K562 (cell line): ENCODE data around the gene LRRC8E. TPM values are rescaled to one million over a fixed set of nuclear protein-coding genes. Genes with fewer than 3 reads are reported as not detected.

Experiments used
- ATAC-seq: fragments of 200-7000 bp; cut with Tn5 transposase; 3 replicates; pipeline ENCODE4 v1.9.1; 2020; ENCODE audit warnings: moderate library complexity
- BruUV-seq: library from RNA; stranded (reverse); fragments of 400-500 nt; replicated peaks from 2 replicates; lab custom pipeline; 2021; lab: Mats Ljungman, UMichigan
- CTCF ChIA-PET: fragments of 300-600 bp; formaldehyde crosslinking; extraction: SDS; loops from one replicate; lab custom pipeline; 2021; ENCODE audit warnings: low intra/inter-chr PET ratio; lab: Yijun Ruan, JAX
- POLR2A ChIA-PET: fragments of 300-600, 350-650 bp; sonication (Branson Sonifier 250); formaldehyde crosslinking; extraction: SDS; loops from one replicate; lab custom pipeline; 2021; ENCODE audit warnings: antibody characterized with exemption, inconsistent platforms; lab: Yijun Ruan, JAX
- DNase-seq, 4 experiments: peaks; one replicate each; pipeline versions ENCODE4 v3.0.0 to v3.0.0-alpha.2; 2011 to 2018; ENCODE audit warnings: low spot score in 3 of 4, mixed read lengths in 3 of 4; ENCODE audit errors: extremely low read depth in 1 of 4
- FAIRE-seq: peaks from 2 replicates; lab custom pipeline; 2011; peaks lifted over from hg19 to GRCh38; lab: Jason Lieb, UNC
- H2AFZ ChIP-seq: 2 replicates; pipeline ENCODE4 v1.6.0; 2011; ENCODE audit warnings: low read depth, low read length, control low read depth, inconsistent platforms
- H3K27ac ChIP-seq: fragments of 200-600 bp; 3 replicates; pipeline ENCODE4 v1.8.0; 2011; ENCODE audit warnings: low read depth, mild to moderate bottlenecking, control low read depth, inconsistent platforms, low read length, moderate library complexity, mixed read lengths; ENCODE audit errors: extremely low read depth
- H3K27me3 ChIP-seq, 2 experiments: fragments of 300-600 bp in 1 of 2; 2 replicates in 1 of 2; 3 replicates in 1 of 2; pipeline versions ENCODE4 v1.6.0 to v1.8.0; 2011; ENCODE audit warnings: inconsistent platforms in 2 of 2, low read length in 2 of 2, mild to moderate bottlenecking in 1 of 2, mixed read lengths in 1 of 2, moderate library complexity in 1 of 2; ENCODE audit not compliant: control insufficient read depth in 2 of 2, insufficient read depth in 2 of 2
- H3K36me3 ChIP-seq: fragments of 300-600 bp; 3 replicates; pipeline ENCODE4 v1.8.0; 2011; ENCODE audit warnings: mild to moderate bottlenecking, low read length, inconsistent platforms; ENCODE audit not compliant: control insufficient read depth, insufficient read depth
- H3K4me1 ChIP-seq, 2 experiments: fragments of 200-600 bp in 1 of 2; replicated peaks in 1 of 2; 2 replicates in 1 of 2; 3 replicates in 1 of 2; pipeline versions ENCODE4 v1.5.1 to v1.8.0; 2011; ENCODE audit warnings: inconsistent platforms in 2 of 2, low read length in 2 of 2, mild to moderate bottlenecking in 1 of 2, mixed read lengths in 1 of 2, moderate library complexity in 1 of 2; ENCODE audit not compliant: control insufficient read depth in 2 of 2, insufficient read depth in 2 of 2
- H3K4me2 ChIP-seq: 2 replicates; pipeline ENCODE4 v1.6.1; 2011; ENCODE audit warnings: low read length, control low read depth, inconsistent platforms, mixed read lengths; ENCODE audit not compliant: insufficient read depth
- H3K4me3 ChIP-seq: fragments of 200-600 bp; sonication (generic), shearing (Covaris generic); 2 replicates; pipeline ENCODE4 v1.5.1; 2016; ENCODE audit warnings: control low read depth, inconsistent platforms
- H3K79me2 ChIP-seq: fragments of 200-600 bp; 3 replicates; pipeline ENCODE4 v1.8.0; 2011; ENCODE audit warnings: low read length, inconsistent platforms; ENCODE audit not compliant: control insufficient read depth, insufficient read depth
- H3K9ac ChIP-seq, 2 experiments: 2 replicates each; pipeline versions ENCODE4 v1.6.0 to v1.6.1; 2011; ENCODE audit warnings: low read depth in 2 of 2, low read length in 2 of 2, control low read depth in 1 of 2, inconsistent platforms in 1 of 2, mild to moderate bottlenecking in 1 of 2, mixed read lengths in 1 of 2; ENCODE audit not compliant: insufficient read depth in 1 of 2
- H3K9me1 ChIP-seq: one replicate; pipeline ENCODE4 v1.6.0; 2011; ENCODE audit warnings: inconsistent platforms, mild to moderate bottlenecking, low read length, moderate library complexity; ENCODE audit not compliant: control insufficient read depth, insufficient read depth
- H3K9me3 ChIP-seq: replicated peaks from 2 replicates; pipeline ENCODE4 v1.5.1; 2011; ENCODE audit warnings: low read depth, low read length, inconsistent platforms; ENCODE audit not compliant: control insufficient read depth, insufficient read depth
- H4K20me1 ChIP-seq: replicated peaks from 2 replicates; pipeline ENCODE4 v1.6.1; 2011; ENCODE audit warnings: low read length, inconsistent platforms, mixed read lengths; ENCODE audit not compliant: control insufficient read depth, insufficient read depth
- DNMT1 ChIP-seq: fragments of 450-650 bp; IDR thresholded peaks from 2 replicates; pipeline ENCODE4 v1.6.1; 2016; ENCODE audit warnings: antibody characterized with exemption, mild to moderate bottlenecking
- ETS2 ChIP-seq: IDR thresholded peaks from 2 replicates; pipeline ENCODE4 v1.6.1; 2016; ENCODE audit warnings: borderline replicate concordance, missing genetic modification characterization, mild to moderate bottlenecking, moderate library complexity, missing compliant biosample characterization; ENCODE audit not compliant: poor library complexity, severe bottlenecking
- HIVEP1 ChIP-seq: fragments of 250-450 bp; sonication (Bioruptor Pico); IDR thresholded peaks from 2 replicates; pipeline ENCODE4 v1.4.0; 2020; ENCODE audit warnings: mild to moderate bottlenecking
- LCOR ChIP-seq: sonication (generic); formaldehyde crosslinking; IDR thresholded peaks from 2 replicates; pipeline ENCODE4 v1.8.0; 2022; ENCODE audit warnings: mild to moderate bottlenecking, missing genetic modification reagents
- NRF1 ChIP-seq, 2 experiments: fragments of 450-650 bp; IDR thresholded peaks in 1 of 2; conservative IDR thresholded peaks in 1 of 2; 2 replicates each; pipeline ENCODE4 v1.6.1; 2014; ENCODE audit warnings: mild to moderate bottlenecking in 2 of 2
- POLR2AphosphoS5 ChIP-seq: IDR thresholded peaks from 2 replicates; pipeline ENCODE4 v1.6.1; 2011; ENCODE audit warnings: mild to moderate bottlenecking, low read depth, low read length, moderate library complexity; ENCODE audit not compliant: control insufficient read depth, insufficient read depth
- RAD51 ChIP-seq: fragments of 450-650 bp; IDR thresholded peaks from 2 replicates; pipeline ENCODE4 v1.7.1; 2016; ENCODE audit warnings: low read depth, mild to moderate bottlenecking, borderline replicate concordance
- RNF2 ChIP-seq: sonication (generic); IDR thresholded peaks from 2 replicates; pipeline ENCODE4 v1.6.1; 2016
- SNAPC5 ChIP-seq: fragments of 250-450 bp; sonication (Bioruptor Pico); IDR thresholded peaks from 2 replicates; pipeline ENCODE4 v1.8.0; 2021; ENCODE audit warnings: moderate library complexity, mild to moderate bottlenecking, inconsistent platforms
- SRSF7 ChIP-seq: fragments of 200-400 bp; formaldehyde crosslinking; optimal IDR thresholded peaks from 2 replicates; pipeline ENCODE3; 2017; ENCODE audit warnings: mild to moderate bottlenecking, low read depth, low read length
- ZC3H11A ChIP-seq: IDR thresholded peaks from 2 replicates; pipeline ENCODE4 v1.6.1; 2012; ENCODE audit warnings: low read depth, low read length, improper control_type of control experiment
- ZNF561 ChIP-seq: fragments of 450-650 bp; formaldehyde crosslinking; conservative IDR thresholded peaks from 2 replicates; pipeline ENCODE4 v1.4.0; 2020; ENCODE audit warnings: mild to moderate bottlenecking, moderate library complexity
- ZNF583 ChIP-seq: fragments of 250-450 bp; sonication (Bioruptor Pico); IDR thresholded peaks from 2 replicates; pipeline ENCODE4 v1.4.0; 2020
- WGBS: fragments of 100-300 bp; shearing (Covaris generic); methylation state at CpG from one replicate; pipeline ENCODE4 v1.1.6; 2016; ENCODE audit warnings: low coverage, mixed read lengths; ENCODE audit not compliant: insufficient coverage; ENCODE audit errors: missing lambda C conversion rate; 5-methylcytosine and 5-hydroxymethylcytosine counted together
- in situ Hi-C: fragments of 300-500 bp; cut with MboI; formaldehyde crosslinking; loops from 4 replicates; pipeline ENCODE4 v1.15.0; 2018; ENCODE audit warnings: inconsistent platforms, mixed read lengths
- intact Hi-C: fragments of 100-400 bp; cut with micrococcal nuclease; formaldehyde crosslinking; loops from 2 replicates; pipeline ENCODE4 v1.14.2; 2022
- polyA plus RNA-seq, 8 experiments: library from polyadenylated mRNA; depleted of rRNA in 4 of 8; stranded (reverse) in 5 of 8; unstranded in 3 of 8; fragments of >200 nt; fragmentation: Nextera tagmentation in 2 of 8; fragmentation: Illumina TruSeq in 1 of 8; extraction: Ambion mirVana in 2 of 8; extraction: Trizol in 1 of 8; gene quantifications; 2 replicates each; pipeline versions ENCODE4 v1.2.1 to v1.2.3, GENCODE V29; 2011 to 2014; ENCODE audit warnings: inconsistent platforms in 1 of 8, missing spikeins in 1 of 8
- total RNA-seq, 7 experiments: library from RNA; depleted of rRNA in 6 of 7; stranded (reverse); fragments of >200 nt in 6 of 7; fragmentation: Illumina TruSeq in 2 of 7; extraction: Trizol in 2 of 7; gene quantifications; 2 replicates each; pipeline versions ENCODE4 v1.2.1 to v1.2.3, GENCODE V29; 2011 to 2021; ENCODE audit warnings: low replicate concordance in 1 of 7

LRRC8E gene
- total and polyA plus RNA-seq, 9 of the 15 experiments (the other 6 are each of a cell fraction or from before 2014, with no cell fraction given) = 0.08 to 5.7 (median 3.5) TPM; not detected in 1

GRCh38 chr19:7857727-7858108 is 30.6 kb upstream of the LRRC8E start:
- CTCF ChIA-PET = interaction anchor here (0.6 kb wide), 1 partner anchor 144 kb away, joined by 4 read pairs; no protein-coding TSS in a partner anchor
- H2AFZ ChIP-seq = peak overlapping the region; percentile 97
- H3K27me3 ChIP-seq = no peaks in the 10 kb centered on the region
- no TSS peak for BruUV-seq
- POLR2A ChIA-PET = interaction anchor here (0.7 to 2.9 kb wide), 6 partner anchors 11 to 27 kb away, joined by 3 to 14 read pairs (median 4); no protein-coding TSS in a partner anchor
- H3K79me2 ChIP-seq = no peaks in the 10 kb centered on the region
- peak overlapping the region; percentile 74 for H3K4me2 ChIP-seq
- WGBS = 58% methylated on average over 8 of the region's 8 CpGs
- no peak for DNase-seq
- in situ Hi-C loops (no loop called here), intact Hi-C loops (no loop called here)
- no peak for TF ChIP-seq ZC3H11A
- no peak for TF ChIP-seq ZNF583
- TF ChIP-seq LCOR = no peak
- TF ChIP-seq POLR2AphosphoS5 = no peak
- no peak for TF ChIP-seq RAD51
- TF ChIP-seq ZNF561 (CRISPR knock-in tag) = no peak
- TF ChIP-seq NRF1 (conservative IDR thresholded peaks at IDR 0.05 in 1 of 2, IDR thresholded peaks at IDR 0.05 in 1 of 2) = no peak
- TF ChIP-seq SNAPC5 (CRISPR knock-in tag) = no peak
- TF ChIP-seq RNF2 = no peak
- no peak for TF ChIP-seq ETS2
- TF ChIP-seq DNMT1 = no peak
- no peak for TF ChIP-seq SRSF7
- TF ChIP-seq HIVEP1 = no peak
- FAIRE-seq = no peak
- H3K27ac ChIP-seq = peak overlapping the region; percentile 66; the same call in 2 of the 3 replicates
- H3K9me1 ChIP-seq = peaks cover 6% of the 10 kb centered on the region
- peak overlapping the region; percentile 59 to 88; a peak in 3 of 4 replicates for H3K9ac ChIP-seq
- H3K36me3 ChIP-seq = no peaks in the 10 kb centered on the region
- ATAC-seq = no peak
- peaks cover 24 to 79% of the 10 kb centered on the region in 2 experiments for H3K4me1 ChIP-seq
- peak overlapping the region; percentile 24 for H3K4me3 ChIP-seq
- H3K9me3 ChIP-seq = no peaks in the 10 kb centered on the region
- peaks cover 4% of the 10 kb centered on the region; the same call in 1 of the 2 replicates for H4K20me1 ChIP-seq
